Activated B cell treated with CpG ODN at 0.5 μM for 24 hours (primary cell): ENCODE measurements around the gene MPHOSPH9. TPM values are rescaled to one million over a fixed set of nuclear protein-coding genes. Genes with fewer than 3 reads are reported as not detected.
A peak's percentile ranks its signal among the peaks of the same experiment; 100 is the strongest.

Source experiments
- ATAC-seq: fragments of 200-7000 bp; cut with Tn5 transposase; one replicate; pipeline ENCODE4 v1.10.0; 2021; ENCODE audit warnings: low read depth, mild to moderate bottlenecking, moderate library complexity
- CTCF ChIA-PET: fragments of 350-600 bp; sonication (Branson Sonifier 250); formaldehyde crosslinking; loops from one replicate; lab custom pipeline; 2021; ENCODE audit warnings: antibody characterized with exemption; lab: Charles Lee
- POLR2A ChIA-PET: fragments of 350-600 bp; sonication (Branson Sonifier 250); formaldehyde crosslinking; loops from one replicate; lab custom pipeline; 2021; ENCODE audit warnings: antibody characterized with exemption; lab: Charles Lee
- DNase-seq: peaks from one replicate; pipeline ENCODE4 v3.0.0; 2022
- H3K27ac Mint-ChIP-seq: one replicate; pipeline ENCODE4 v1.8.0; 2020; ENCODE audit warnings: mixed read lengths
- H3K27me3 Mint-ChIP-seq: one replicate; pipeline ENCODE4 v1.8.0; 2021; ENCODE audit warnings: mixed read lengths
- H3K36me3 Mint-ChIP-seq: one replicate; pipeline ENCODE4 v1.8.0; 2021; ENCODE audit warnings: low read depth, mixed read lengths
- H3K4me1 Mint-ChIP-seq: one replicate; pipeline ENCODE4 v1.8.0; 2021; ENCODE audit warnings: mixed read lengths
- H3K4me3 Mint-ChIP-seq: one replicate; pipeline ENCODE4 v1.8.0; 2020; ENCODE audit warnings: mild to moderate bottlenecking, mixed read lengths
- H3K9me3 Mint-ChIP-seq: one replicate; pipeline ENCODE4 v1.8.0; 2020; ENCODE audit warnings: mixed read lengths
- CTCF ChIP-seq: fragments of 200-600 bp; IDR thresholded peaks from one replicate; pipeline ENCODE4 v1.8.0; 2022; ENCODE audit warnings: antibody characterized with exemption, mild to moderate bottlenecking
- intact Hi-C: fragments of 100-400 bp; cut with micrococcal nuclease; formaldehyde crosslinking; loops from one replicate; pipeline ENCODE4 v1.15.1; 2024
- total RNA-seq: library from RNA; stranded (reverse); gene quantifications from 2 replicates; pipeline ENCODE4 v1.2.3, GENCODE V29; 2022

The MPHOSPH9 gene
- total RNA-seq, 1 donor from 2014 or later = 47.2 TPM

GRCh38 chr12:123237646-123238329, 4.8 kb upstream of the MPHOSPH9 start:
- Mint-ChIP-seq H3K27me3 (peaks cover 3% of the 10 kb centered on the region), H3K9me3 (no peaks in the 10 kb centered on the region), H3K4me3 (peak overlapping the region; percentile 70), H3K4me1 (peaks cover 69% of the 10 kb centered on the region), H3K36me3 (peaks cover 30% of the 10 kb centered on the region), H3K27ac (peak overlapping the region; percentile 82)
- no peak for TF ChIP-seq CTCF
- intact Hi-C loops = loop anchor here (1.0 to 10.0 kb wide), 7 partner anchors 194 to 737 kb away; partner anchors contain the start of genes CCDC92, DENR, KNTC1 and RSRC2
- ATAC-seq (no peak), DNase-seq (peak; percentile 43)
- CTCF ChIA-PET = interaction anchor here (0.6 to 6.5 kb wide), 35 partner anchors 9 to 600 kb away, joined by 3 to 106 read pairs (median 4); partner anchors contain the start of genes DDX55 and OGFOD2
- POLR2A ChIA-PET = interaction anchor here (0.6 to 3.2 kb wide), 14 partner anchors 9 to 737 kb away, joined by 3 to 19 read pairs (median 4); partner anchors contain the start of genes ARL6IP4, OGFOD2, PITPNM2 and SBNO1

- Mint-ChIP-seq H3K9me3 (no peaks in the 10 kb centered on the region), H3K4me3 (peak overlapping the region; percentile 98), H3K36me3 (peaks cover 18% of the 10 kb centered on the region), H3K4me1 (peaks cover 77% of the 10 kb centered on the region), H3K27ac (peak overlapping the region; percentile 98), H3K27me3 (peaks cover 3% of the 10 kb centered on the region)
- peak; percentile 4 for ATAC-seq
- no peak for TF ChIP-seq CTCF
- intact Hi-C loops = loop anchor here (1.0 to 10.0 kb wide), 11 partner anchors 37 to 1151 kb away; partner anchors contain the start of genes ABCB9, CCDC92, CDK2AP1 and DENR
- DNase-seq = no peak
- ChIA-PET CTCF (interaction anchor here (0.9 to 4.9 kb wide), 6 partner anchors 10 to 260 kb away, joined by 3 to 42 read pairs (median 4); partner anchors contain the start of gene OGFOD2), POLR2A (interaction anchor here (0.6 to 3.1 kb wide), 56 partner anchors 7 to 1975 kb away, joined by 3 to 53 read pairs (median 6); partner anchors contain the start of genes ABCB9, ARL6IP4, ATP6V0A2 and DDX55)
Observed at GRCh38 chr12:123233505-123234308, 766 bp upstream of the MPHOSPH9 start.

- peak overlapping the region; percentile 98 for H3K27ac Mint-ChIP-seq
- peak overlapping the region; percentile 98 for H3K4me3 Mint-ChIP-seq
- POLR2A ChIA-PET = interaction anchor here (0.6 to 3.1 kb wide), 68 partner anchors 8 to 1831 kb away, joined by 3 to 53 read pairs (median 5); partner anchors contain the start of genes ABCB9, ARL6IP4, ATP6V0A2 and DDX55
- intact Hi-C loops = loop anchor here (2.0 to 10.0 kb wide), 8 partner anchors 38 to 1150 kb away; partner anchors contain the start of genes CCDC92, CDK2AP1, DENR and KNTC1
- peaks cover 70% of the 10 kb centered on the region for H3K4me1 Mint-ChIP-seq
- H3K36me3 Mint-ChIP-seq = peaks cover 23% of the 10 kb centered on the region
- CTCF ChIA-PET = interaction anchor here (1.2 to 4.9 kb wide), 3 partner anchors 148 to 259 kb away, joined by 3 to 42 read pairs (median 7); no protein-coding TSS in a partner anchor
- peaks cover 3% of the 10 kb centered on the region for H3K27me3 Mint-ChIP-seq
- H3K9me3 Mint-ChIP-seq = no peaks in the 10 kb centered on the region
- TF ChIP-seq CTCF = no peak
- DNase-seq = no peak
- ATAC-seq = no peak
Observed at GRCh38 chr12:123232472-123232806, 502 bp downstream of the MPHOSPH9 start.

GRCh38 chr12:123231931-123232330, 1.0 kb downstream of the MPHOSPH9 start:
- no peak for TF ChIP-seq CTCF
- no peaks in the 10 kb centered on the region for H3K9me3 Mint-ChIP-seq
- peak overlapping the region; percentile 98 for H3K4me3 Mint-ChIP-seq
- CTCF ChIA-PET = interaction anchor here (2.3 to 4.9 kb wide), 2 partner anchors 148 to 188 kb away, joined by 7 to 42 read pairs; no protein-coding TSS in a partner anchor
- H3K4me1 Mint-ChIP-seq = peaks cover 66% of the 10 kb centered on the region
- intact Hi-C loops = loop anchor here (2.0 to 10.0 kb wide), 8 partner anchors 39 to 1150 kb away; partner anchors contain the start of genes CCDC92, CDK2AP1, DENR and KNTC1
- ATAC-seq (no peak), DNase-seq (no peak)
- peaks cover 24% of the 10 kb centered on the region for H3K36me3 Mint-ChIP-seq
- POLR2A ChIA-PET = interaction anchor here (0.7 to 3.1 kb wide), 27 partner anchors 9 to 731 kb away, joined by 3 to 40 read pairs (median 8); partner anchors contain the start of genes ARL6IP4, ATP6V0A2, DDX55 and EIF2B1
- H3K27me3 Mint-ChIP-seq = peaks cover 3% of the 10 kb centered on the region
- H3K27ac Mint-ChIP-seq = peak overlapping the region; percentile 98
